ENCODE measurements around the gene B3GALT6.

B3GALT6 gene

DNA sequence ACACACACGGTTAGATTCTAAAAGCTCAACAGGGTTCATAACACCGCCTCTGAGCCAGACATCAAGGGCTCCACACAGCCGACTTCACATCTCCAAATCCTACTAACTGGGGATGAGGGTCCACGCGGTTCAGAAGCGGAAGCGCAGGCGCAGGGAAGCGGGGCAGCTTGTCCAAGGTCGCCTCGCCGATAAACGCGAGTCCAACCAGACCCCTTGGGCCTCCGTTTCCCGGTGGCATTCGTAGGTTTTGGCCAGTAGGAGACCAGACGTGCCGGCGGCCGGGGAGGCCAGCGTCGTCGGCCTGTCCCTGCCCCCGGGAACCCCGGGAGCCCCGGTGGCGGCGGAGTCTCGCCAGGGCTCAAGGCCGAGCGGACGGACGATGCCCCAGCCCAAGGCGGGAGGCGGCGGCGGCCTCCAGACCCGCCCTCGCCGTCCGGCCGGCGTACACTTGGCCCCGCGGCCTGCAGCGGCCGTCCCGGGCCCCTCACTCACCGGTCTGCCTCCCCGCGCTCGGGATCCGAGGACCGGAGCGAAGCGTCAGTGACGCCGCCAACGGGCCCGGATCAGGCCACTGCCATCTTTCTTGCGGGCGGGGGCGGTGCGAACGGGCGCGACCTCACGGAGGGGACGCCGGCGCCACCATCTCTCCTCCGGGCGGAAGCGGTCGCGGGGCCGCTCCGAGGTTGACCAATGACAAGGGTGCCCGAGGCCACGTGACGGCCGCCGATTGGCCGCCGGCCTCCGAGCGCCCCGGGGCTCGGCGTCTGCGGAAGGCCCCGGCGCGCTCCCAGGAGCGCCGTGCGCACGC lies 433 bp upstream of the B3GALT6 start, which contains the start of gene SDF4:
SDF4 (minus strand) TSS at position 602 of the 808 bp plus-strand sequence. CDS start 3,229 bp downstream, outside the sequence.
- DNase-seq (ENCODE audit: low spot score): peak; percentile 95

DNA sequence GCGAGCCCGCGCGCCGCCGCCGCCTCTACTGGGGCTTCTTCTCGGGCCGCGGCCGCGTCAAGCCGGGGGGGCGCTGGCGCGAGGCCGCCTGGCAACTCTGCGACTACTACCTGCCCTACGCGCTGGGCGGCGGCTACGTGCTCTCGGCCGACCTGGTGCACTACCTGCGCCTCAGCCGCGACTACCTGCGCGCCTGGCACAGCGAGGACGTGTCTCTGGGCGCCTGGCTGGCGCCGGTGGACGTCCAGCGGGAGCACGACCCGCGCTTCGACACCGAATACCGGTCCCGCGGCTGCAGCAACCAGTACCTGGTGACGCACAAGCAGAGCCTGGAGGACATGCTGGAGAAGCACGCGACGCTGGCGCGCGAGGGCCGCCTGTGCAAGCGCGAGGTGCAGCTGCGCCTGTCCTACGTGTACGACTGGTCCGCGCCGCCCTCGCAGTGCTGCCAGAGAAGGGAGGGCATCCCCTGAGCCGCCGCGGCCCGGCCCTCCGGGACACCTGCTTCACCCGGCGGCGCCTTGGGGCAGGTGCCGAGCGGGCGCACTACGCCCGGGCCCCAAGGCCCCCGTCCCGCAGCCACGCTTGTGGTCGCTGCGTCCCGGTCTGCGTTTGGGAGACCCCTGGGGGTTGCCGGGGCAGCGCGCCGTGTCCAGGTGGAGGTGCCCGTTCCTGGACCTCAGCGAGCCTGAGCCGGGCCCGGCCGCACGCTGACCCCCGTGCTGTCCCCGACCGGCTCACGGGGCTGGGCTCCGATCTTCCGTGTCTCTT lies 944 bp downstream of the B3GALT6 start:
- no peak for DNase-seq (ENCODE audit: low spot score)

DNA sequence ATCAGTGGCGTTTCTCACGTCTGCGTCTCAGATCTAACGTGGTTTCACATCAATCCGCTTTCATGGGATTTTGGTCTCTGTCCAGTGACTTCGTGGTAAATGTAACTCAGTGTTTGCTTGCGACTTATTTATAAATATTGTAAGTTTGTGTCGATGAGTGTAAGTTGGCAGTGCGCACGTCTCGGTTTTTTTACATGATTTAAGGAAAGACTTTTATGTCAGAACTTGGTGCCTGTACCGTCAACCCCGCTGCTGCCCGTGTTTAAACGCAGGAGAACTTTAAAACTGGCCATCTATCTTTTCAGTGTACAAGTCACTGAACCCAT lies 1.5 kb downstream of the B3GALT6 start:
- no peak for DNase-seq (ENCODE audit: low spot score)

GRCh38 chr1:1234180-1234808 lies 2.3 kb downstream of the B3GALT6 start:
- DNase-seq (ENCODE audit: low spot score): no peak

GRCh38 chr1:1235016-1235744 lies 3.1 kb downstream of the B3GALT6 start:
- DNase-seq (ENCODE audit: low spot score): no peak

- DNase-seq (ENCODE audit: low spot score): no peak
Measured at GRCh38 chr1:1236176-1236763, 4.2 kb downstream of the B3GALT6 start.

DNA sequence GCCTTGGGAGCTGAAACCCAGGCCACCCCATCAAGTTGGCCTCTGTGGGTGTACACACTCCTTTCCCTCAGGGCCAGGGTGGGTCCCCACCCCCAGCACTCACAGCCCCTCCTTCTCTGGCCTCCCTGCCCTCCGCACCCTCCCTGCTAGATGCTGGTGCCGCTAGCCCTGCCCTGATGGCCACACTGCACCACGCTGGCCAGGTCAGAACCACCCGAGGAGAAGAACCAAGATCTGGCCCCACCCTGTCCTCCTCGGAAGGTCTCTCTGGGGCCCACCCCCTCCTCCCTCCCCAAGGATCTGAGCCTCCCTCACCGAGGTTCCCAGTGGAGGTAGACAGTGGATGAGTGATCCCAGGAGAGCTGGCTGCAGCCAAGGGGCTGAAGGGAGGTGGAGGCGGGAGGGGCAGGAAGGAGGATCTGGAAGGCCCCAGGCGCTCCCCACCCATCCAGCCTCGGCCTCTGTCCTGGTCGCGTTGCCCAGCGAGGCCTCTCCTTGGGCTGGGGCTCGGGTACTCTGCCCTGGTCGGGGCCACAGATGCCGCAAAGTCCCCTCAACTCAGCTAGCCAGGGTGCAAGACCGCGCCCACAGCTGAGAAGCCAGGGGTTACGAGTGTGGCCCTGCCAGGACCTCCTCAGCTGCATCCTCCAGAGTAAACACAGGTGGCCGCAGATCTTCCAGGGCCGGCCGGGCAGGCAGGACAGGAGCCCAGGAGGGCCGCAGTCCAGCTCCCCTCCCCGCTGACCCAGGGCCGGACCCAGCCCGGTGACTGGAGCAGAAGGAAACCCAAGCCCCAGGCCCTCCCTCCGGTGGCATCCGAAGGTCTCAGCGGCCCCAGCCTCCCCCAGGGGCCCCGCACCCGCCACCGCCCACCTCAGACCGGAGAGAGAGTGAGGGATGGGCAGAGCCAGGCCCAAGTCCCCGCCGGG lies 5.2 kb downstream of the B3GALT6 start:
- no peak for DNase-seq (ENCODE audit: low spot score)

- DNase-seq (ENCODE audit: low spot score): no peak
Measured at GRCh38 chr1:1237874-1238701, 6.1 kb downstream of the B3GALT6 start.

DNA sequence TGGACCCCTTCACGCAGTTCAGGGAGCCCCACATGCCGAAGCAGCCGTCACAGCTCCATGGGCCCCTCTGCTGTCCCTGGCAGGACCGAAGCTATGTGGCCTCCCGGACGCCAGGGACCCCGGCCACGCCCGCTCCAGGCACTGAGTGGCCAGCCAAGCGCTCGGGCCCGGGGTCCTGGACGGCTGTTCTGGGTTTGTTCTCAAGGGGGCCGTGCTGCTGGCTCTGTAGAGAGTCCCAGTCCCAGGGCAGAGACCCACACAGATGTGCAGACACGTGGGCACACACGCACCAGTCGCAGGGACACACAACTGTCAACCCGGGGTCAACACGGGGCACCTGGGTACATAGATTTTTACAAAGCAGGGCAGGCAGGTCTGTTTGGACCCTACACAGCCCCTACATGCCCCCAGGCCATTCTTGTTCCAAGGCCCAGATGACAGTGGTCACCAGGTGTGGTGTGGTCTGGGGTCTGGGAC lies 6.7 kb downstream of the B3GALT6 start:
- no peak for DNase-seq (ENCODE audit: low spot score)

GRCh38 chr1:1239227-1239613 lies 7.2 kb downstream of the B3GALT6 start:
- DNase-seq (ENCODE audit: low spot score): no peak

GRCh38 chr1:1239614-1240347 lies 7.7 kb downstream of the B3GALT6 start:
- DNase-seq (ENCODE audit: low spot score): no peak

DNA sequence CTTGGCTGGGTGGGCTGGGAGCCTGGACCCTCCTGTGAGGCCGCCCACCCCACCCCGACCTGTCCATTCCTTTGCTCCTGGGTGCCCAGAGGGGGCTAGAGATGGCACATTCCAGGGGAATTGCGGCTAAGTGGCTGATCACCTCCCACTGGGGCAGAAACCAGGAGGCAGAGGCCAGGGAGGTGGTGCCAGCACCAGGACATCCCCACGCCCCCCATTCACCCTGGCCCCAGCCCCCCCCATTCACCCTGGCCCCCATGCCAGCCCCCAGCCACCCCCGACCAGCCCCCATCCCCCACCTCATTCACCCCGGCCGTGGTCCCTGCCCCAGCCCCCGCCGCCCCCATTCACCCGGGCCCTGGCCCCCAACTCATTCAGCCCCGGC lies 8.3 kb downstream of the B3GALT6 start:
- DNase-seq (ENCODE audit: low spot score): no peak

DNA sequence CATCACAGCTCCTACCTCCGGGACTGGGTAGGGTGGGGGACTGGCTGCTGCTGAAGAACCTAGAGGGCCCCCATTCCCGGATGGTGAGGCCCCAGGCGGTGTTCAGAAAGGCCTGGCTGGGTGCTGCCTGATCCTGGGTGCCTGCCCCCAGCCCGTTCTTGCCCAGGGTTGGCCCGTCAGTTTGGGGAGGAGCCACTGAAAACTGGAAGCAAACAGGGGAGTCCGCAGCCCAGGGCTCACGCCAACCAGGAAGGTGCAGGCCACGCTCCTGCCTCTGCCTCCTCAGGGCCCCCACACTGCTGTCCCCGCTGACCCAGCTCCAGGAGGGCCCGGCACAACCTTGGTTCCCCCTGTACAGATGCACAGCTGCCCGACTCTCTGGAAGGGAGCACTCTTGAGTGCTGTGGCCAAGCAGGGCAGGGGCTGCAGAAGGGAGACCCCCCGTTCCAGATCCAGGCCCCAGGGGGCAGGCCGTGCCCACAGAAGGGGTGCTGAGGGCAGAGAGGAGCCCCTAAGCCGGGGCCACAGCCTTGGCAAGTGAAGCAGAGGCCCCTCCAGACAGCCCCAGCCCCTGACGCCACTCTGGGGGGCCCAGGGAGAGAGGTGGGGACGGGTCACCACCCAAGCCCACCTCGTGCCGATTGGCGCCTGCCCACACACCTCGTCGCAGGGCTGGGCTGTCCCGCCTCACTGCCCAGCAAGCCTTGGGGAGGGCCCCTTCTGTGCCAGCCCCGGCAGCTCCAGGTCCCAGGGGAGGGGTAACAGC lies 9.0 kb downstream of the B3GALT6 start:
- no peak for DNase-seq (ENCODE audit: low spot score)

- no peak for DNase-seq (ENCODE audit: low spot score)
Measured at GRCh38 chr1:1241588-1242219, 9.7 kb downstream of the B3GALT6 start.

DNA sequence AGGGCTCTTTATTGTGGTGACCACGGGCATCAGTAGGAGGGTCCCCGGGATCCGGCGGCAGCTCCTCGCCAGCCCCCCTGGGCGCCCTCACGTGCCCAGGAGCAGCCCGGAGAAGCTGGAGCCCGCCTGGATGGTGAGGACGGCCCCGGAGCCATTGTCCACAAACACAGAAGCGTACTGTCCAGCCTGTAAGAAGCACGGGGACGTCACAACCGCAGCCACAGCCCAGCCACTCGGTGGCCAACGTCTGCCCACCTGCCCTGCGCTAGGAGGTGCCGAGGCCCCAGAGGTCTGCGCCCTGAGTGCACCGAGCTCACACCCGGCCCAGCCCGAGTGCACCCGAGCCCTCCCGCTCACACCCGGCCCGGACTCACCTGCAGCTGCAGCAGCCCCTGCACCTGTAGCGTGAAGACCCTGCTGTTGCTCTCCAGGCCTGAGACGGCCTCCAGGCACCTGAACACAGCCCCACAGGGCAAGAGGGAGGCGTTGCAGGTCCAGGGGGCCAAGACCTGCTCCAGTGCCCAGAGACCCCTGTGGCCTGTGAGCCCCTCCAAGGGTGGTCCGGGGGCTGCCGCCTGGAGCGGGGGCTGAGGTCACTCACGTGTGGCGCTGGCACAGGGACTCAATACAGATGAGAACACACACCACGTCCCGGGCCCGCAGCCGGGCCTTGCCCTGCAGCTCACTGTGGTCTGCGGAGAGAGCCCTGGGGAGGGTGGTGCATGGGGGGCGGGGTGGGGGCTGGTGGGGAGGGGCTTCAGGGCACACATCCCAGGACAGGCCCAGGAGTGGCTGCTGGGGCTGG lies 10.6 kb downstream of the B3GALT6 start:
- no peak for DNase-seq (ENCODE audit: low spot score)

DNA sequence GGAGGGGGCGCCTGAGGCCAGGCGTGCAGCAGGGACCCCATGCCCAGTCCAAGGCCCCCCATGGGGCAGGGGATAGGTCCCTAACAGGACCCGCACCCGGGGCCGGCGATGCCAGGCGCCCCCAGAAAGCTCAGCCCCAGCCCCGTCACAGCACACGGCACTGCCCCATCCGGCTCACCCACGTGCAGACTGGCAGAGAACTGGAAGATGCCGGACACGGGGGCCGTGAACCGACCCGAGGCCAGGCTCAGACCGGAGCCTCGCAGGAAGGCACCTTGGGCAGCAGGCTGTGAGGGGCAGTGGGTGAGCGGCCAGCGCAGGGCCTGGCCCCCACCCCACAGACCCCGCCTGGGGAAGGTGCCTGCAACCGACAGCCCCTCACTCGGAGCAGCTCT lies 11.2 kb downstream of the B3GALT6 start:
- no peak for DNase-seq (ENCODE audit: low spot score)

- no peak for DNase-seq (ENCODE audit: low spot score)
Measured at GRCh38 chr1:1243807-1244191, 11.8 kb downstream of the B3GALT6 start.
